ENCODE data around the gene NOXO1.
"Not testable (repeated sequence)": the region's sequence is repeated elsewhere in the genome, so short reads cannot be mapped to it uniquely, and the experiment has no call there.

Gene NOXO1

GRCh38 chr16:2019921-2020831 is 38.9 kb upstream of the NOXO1 start:
- no peaks in the 10 kb centered on the region for H3K36me3 Mint-ChIP-seq
- peak overlapping the region; percentile 41 for H3K4me3 Mint-ChIP-seq
- DNase-seq (ENCODE audit: low spot score in 2 of 2) (no peak), ATAC-seq (ENCODE audit: low read depth) (no peak)
- H3K27me3 Mint-ChIP-seq = peaks cover 17% of the 10 kb centered on the region
- H3K4me1 Mint-ChIP-seq = peaks cover 13% of the 10 kb centered on the region
- no peaks in the 10 kb centered on the region for H3K9me3 Mint-ChIP-seq
- no peak overlapping the region for H3K27ac Mint-ChIP-seq

GRCh38 chr16:2019518-2019920 is 38.2 kb upstream of the NOXO1 start, which contains the start of gene NPW:
Gene NPW (plus strand): TSS chr16:2019785.
- ATAC-seq (ENCODE audit: low read depth) (peak; percentile 21), DNase-seq (ENCODE audit: low spot score in 2 of 2) (no peak)
- Mint-ChIP-seq H3K36me3 (no peaks in the 10 kb centered on the region), H3K4me3 (peak within 1 kb of the TSS; percentile 41), H3K27me3 (peaks cover 15% of the 10 kb centered on the region), H3K9me3 (no peaks in the 10 kb centered on the region), H3K27ac (no peak within 1 kb of the TSS), H3K4me1 (peaks cover 11% of the 10 kb centered on the region)

- no peak overlapping the region for H3K27ac Mint-ChIP-seq
- DNase-seq (ENCODE audit: low spot score in 2 of 2) (no peak), ATAC-seq (ENCODE audit: low read depth) (no peak)
- H3K36me3 Mint-ChIP-seq = no peaks in the 10 kb centered on the region
- H3K4me1 Mint-ChIP-seq = no peaks in the 10 kb centered on the region
- peaks cover 7% of the 10 kb centered on the region for H3K27me3 Mint-ChIP-seq
- no peaks in the 10 kb centered on the region for H3K9me3 Mint-ChIP-seq
- no peak overlapping the region for H3K4me3 Mint-ChIP-seq
Observed at GRCh38 chr16:2016407-2016922, 35.2 kb upstream of the NOXO1 start.

- no peak overlapping the region for H3K4me3 Mint-ChIP-seq
- ATAC-seq (ENCODE audit: low read depth) = no peak
- no peaks in the 10 kb centered on the region for H3K4me1 Mint-ChIP-seq
- no peaks in the 10 kb centered on the region for H3K9me3 Mint-ChIP-seq
- H3K27me3 Mint-ChIP-seq = peaks cover 5% of the 10 kb centered on the region
- no peak for DNase-seq (ENCODE audit: low spot score in 2 of 2)
- no peak overlapping the region for H3K27ac Mint-ChIP-seq
- H3K36me3 Mint-ChIP-seq = no peaks in the 10 kb centered on the region
Observed at GRCh38 chr16:2015947-2016208, 34.6 kb upstream of the NOXO1 start.

GRCh38 chr16:2015117-2015946 is 34.1 kb upstream of the NOXO1 start:
- Mint-ChIP-seq H3K27me3 (peaks cover 4% of the 10 kb centered on the region), H3K4me3 (no peak overlapping the region), H3K36me3 (no peaks in the 10 kb centered on the region), H3K9me3 (no peaks in the 10 kb centered on the region), H3K27ac (no peak overlapping the region), H3K4me1 (no peaks in the 10 kb centered on the region)
- DNase-seq (ENCODE audit: low spot score in 2 of 2) (no peak), ATAC-seq (ENCODE audit: low read depth) (no peak)

GRCh38 chr16:2013527-2013926 is 32.3 kb upstream of the NOXO1 start:
- no peak overlapping the region for H3K27ac Mint-ChIP-seq
- DNase-seq (ENCODE audit: low spot score in 2 of 2) (no peak), ATAC-seq (ENCODE audit: low read depth) (no peak)
- H3K4me3 Mint-ChIP-seq = no peak overlapping the region
- no peaks in the 10 kb centered on the region for H3K9me3 Mint-ChIP-seq
- peaks cover 1% of the 10 kb centered on the region for H3K27me3 Mint-ChIP-seq
- peaks cover 7% of the 10 kb centered on the region for H3K4me1 Mint-ChIP-seq
- no peaks in the 10 kb centered on the region for H3K36me3 Mint-ChIP-seq

- DNase-seq (ENCODE audit: low spot score in 2 of 2); H3K36me3 Mint-ChIP-seq; H3K4me3 Mint-ChIP-seq; ATAC-seq (ENCODE audit: low read depth); H3K9me3 Mint-ChIP-seq; H3K27me3 Mint-ChIP-seq; H3K27ac Mint-ChIP-seq: not testable (repeated sequence)
- peaks cover 20% of the 10 kb centered on the region for H3K4me1 Mint-ChIP-seq
Observed at GRCh38 chr16:2011726-2012125, 30.5 kb upstream of the NOXO1 start.

- DNase-seq (ENCODE audit: low spot score in 2 of 2) = peak; percentile 69 to 77
- peak; percentile 97 for ATAC-seq (ENCODE audit: low read depth)
- H3K27me3 Mint-ChIP-seq = no peaks in the 10 kb centered on the region
- no peaks in the 10 kb centered on the region for H3K36me3 Mint-ChIP-seq
- no peaks in the 10 kb centered on the region for H3K9me3 Mint-ChIP-seq
- H3K27ac Mint-ChIP-seq = peak within 1 kb of the TSS; percentile 92
- peaks cover 32% of the 10 kb centered on the region for H3K4me1 Mint-ChIP-seq
- peak within 1 kb of the TSS; percentile 91 for H3K4me3 Mint-ChIP-seq
Observed at GRCh38 chr16:2009791-2010510, 28.7 kb upstream of the NOXO1 start, which contains the start of gene ZNF598. Gene ZNF598 (minus strand): TSS chr16:2009821.

GRCh38 chr16:2009164-2009711 is 28.0 kb upstream of the NOXO1 start:
- H3K4me3 Mint-ChIP-seq = peak overlapping the region; percentile 71
- ATAC-seq (ENCODE audit: low read depth) (peak; percentile 46), DNase-seq (ENCODE audit: low spot score in 2 of 2) (no peak)
- no peaks in the 10 kb centered on the region for H3K27me3 Mint-ChIP-seq
- H3K9me3 Mint-ChIP-seq = no peaks in the 10 kb centered on the region
- peaks cover 33% of the 10 kb centered on the region for H3K4me1 Mint-ChIP-seq
- H3K27ac Mint-ChIP-seq = no peak overlapping the region
- no peaks in the 10 kb centered on the region for H3K36me3 Mint-ChIP-seq

- Mint-ChIP-seq H3K27ac (peak overlapping the region; percentile 26), H3K4me3 (peak overlapping the region; percentile 71), H3K9me3 (no peaks in the 10 kb centered on the region), H3K4me1 (peaks cover 36% of the 10 kb centered on the region), H3K36me3 (no peaks in the 10 kb centered on the region), H3K27me3 (no peaks in the 10 kb centered on the region)
- no peak for ATAC-seq (ENCODE audit: low read depth)
- DNase-seq (ENCODE audit: low spot score in 2 of 2) = no peak
Observed at GRCh38 chr16:2008631-2009163, 27.4 kb upstream of the NOXO1 start.

GRCh38 chr16:2008009-2008526 is 26.8 kb upstream of the NOXO1 start:
- peaks cover 36% of the 10 kb centered on the region for H3K4me1 Mint-ChIP-seq
- peak overlapping the region; percentile 26 for H3K27ac Mint-ChIP-seq
- no peaks in the 10 kb centered on the region for H3K27me3 Mint-ChIP-seq
- no peaks in the 10 kb centered on the region for H3K9me3 Mint-ChIP-seq
- DNase-seq (ENCODE audit: low spot score in 2 of 2) (no peak), ATAC-seq (ENCODE audit: low read depth) (no peak)
- H3K36me3 Mint-ChIP-seq = no peaks in the 10 kb centered on the region
- peak overlapping the region; percentile 71 for H3K4me3 Mint-ChIP-seq

GRCh38 chr16:2007081-2007836 is 26.0 kb upstream of the NOXO1 start:
- Mint-ChIP-seq H3K36me3 (no peaks in the 10 kb centered on the region), H3K27ac (peak overlapping the region; percentile 1), H3K4me1 (peaks cover 36% of the 10 kb centered on the region), H3K9me3 (no peaks in the 10 kb centered on the region), H3K27me3 (no peaks in the 10 kb centered on the region), H3K4me3 (peak overlapping the region; percentile 71)
- DNase-seq (ENCODE audit: low spot score in 2 of 2) = no peak
- no peak for ATAC-seq (ENCODE audit: low read depth)
